ENCODE measurements around the gene RPSA.

The RPSA gene

DNA sequence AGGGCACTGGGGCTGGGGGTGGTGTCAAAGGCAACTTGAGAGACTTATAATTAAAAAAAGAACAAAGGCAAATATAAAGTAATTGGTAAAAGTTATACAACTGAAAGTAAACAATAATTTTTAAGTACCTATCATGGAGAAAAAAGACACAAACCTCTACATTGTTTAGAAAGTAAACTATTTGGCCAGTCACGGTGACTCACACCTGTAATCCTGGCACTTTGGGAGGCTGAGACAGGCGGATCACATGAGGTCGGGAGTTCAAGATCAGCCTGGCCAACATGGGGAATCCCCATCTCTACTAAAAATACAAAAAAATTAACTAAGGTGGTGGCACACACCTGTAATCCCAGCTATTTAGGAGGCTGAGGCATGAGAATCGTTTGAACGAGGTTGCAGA lies 25.8 kb downstream of the RPSA start:
- Histone ChIP-seq H3K9me2 (replicated peaks; ENCODE audit: low read depth, low read length) (no peaks in the 10 kb centered on the region), H3K4me1 (ENCODE audit: insufficient read depth, low read length, poor library complexity, severe bottlenecking) (no peaks in the 10 kb centered on the region), H3K9me3 (ENCODE audit: insufficient read depth, low read depth, low read length) (no peaks in the 10 kb centered on the region), H3K36me3 (ENCODE audit: insufficient read depth, low read length) (no peaks in the 10 kb centered on the region), H3K4me3 (ENCODE audit: low read length, poor library complexity, severe bottlenecking) (no peak overlapping the region), H4K20me1 (ENCODE audit: insufficient read depth, low read length, poor library complexity, severe bottlenecking) (no peaks in the 10 kb centered on the region), H2AFZ (ENCODE audit: low read length) (no peak overlapping the region), H3K79me2 (ENCODE audit: insufficient read depth, low read length) (no peaks in the 10 kb centered on the region), H3K9ac (ENCODE audit: low read depth, low read length, poor library complexity, severe bottlenecking) (no peak overlapping the region), H3K4me2 (ENCODE audit: low read depth, low read length, poor library complexity, severe bottlenecking) (no peak overlapping the region), H3F3A (ENCODE audit: low read depth) (no peaks in the 10 kb centered on the region), H3K27me3 (ENCODE audit: insufficient read depth, low read length, poor library complexity, severe bottlenecking) (no peaks in the 10 kb centered on the region)
- TF ChIP-seq EZH2phosphoT487 (IDR thresholded peaks at IDR 0.05; ENCODE audit: borderline replicate concordance) = no peak
- TF ChIP-seq, protein P1, sequence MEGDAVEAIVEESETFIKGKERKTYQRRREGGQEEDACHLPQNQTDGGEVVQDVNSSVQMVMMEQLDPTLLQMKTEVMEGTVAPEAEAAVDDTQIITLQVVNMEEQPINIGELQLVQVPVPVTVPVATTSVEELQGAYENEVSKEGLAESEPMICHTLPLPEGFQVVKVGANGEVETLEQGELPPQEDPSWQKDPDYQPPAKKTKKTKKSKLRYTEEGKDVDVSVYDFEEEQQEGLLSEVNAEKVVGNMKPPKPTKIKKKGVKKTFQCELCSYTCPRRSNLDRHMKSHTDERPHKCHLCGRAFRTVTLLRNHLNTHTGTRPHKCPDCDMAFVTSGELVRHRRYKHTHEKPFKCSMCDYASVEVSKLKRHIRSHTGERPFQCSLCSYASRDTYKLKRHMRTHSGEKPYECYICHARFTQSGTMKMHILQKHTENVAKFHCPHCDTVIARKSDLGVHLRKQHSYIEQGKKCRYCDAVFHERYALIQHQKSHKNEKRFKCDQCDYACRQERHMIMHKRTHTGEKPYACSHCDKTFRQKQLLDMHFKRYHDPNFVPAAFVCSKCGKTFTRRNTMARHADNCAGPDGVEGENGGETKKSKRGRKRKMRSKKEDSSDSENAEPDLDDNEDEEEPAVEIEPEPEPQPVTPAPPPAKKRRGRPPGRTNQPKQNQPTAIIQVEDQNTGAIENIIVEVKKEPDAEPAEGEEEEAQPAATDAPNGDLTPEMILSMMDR (conservative IDR thresholded peaks at IDR 0.05; ENCODE audit: low read length) = no peak

DNA sequence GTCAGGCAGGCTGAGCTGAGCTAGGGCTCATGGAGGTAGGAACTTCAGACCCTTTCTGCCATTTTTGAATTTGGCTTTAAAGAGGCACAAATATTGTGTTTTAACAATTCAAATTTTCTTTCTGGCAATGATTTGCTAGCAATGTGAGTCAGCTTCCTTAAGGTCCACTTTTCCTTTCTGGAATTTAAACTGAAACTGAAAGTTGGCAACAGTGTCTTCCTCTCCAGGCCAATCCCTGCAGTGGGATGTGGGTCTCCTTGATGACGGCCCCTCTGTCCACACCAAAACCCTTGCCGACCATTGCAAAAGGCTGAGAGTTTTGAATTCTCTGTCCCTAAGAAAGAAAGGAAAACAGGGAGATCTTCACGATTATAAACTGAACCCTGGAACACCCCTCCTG lies 27.1 kb downstream of the RPSA start:
- no peaks in the 10 kb centered on the region for H3K9me2 ChIP-seq (replicated peaks; ENCODE audit: low read depth, low read length)
- no peak overlapping the region for H3K4me2 ChIP-seq (ENCODE audit: low read depth, low read length, poor library complexity, severe bottlenecking)
- H3K9me3 ChIP-seq (ENCODE audit: insufficient read depth, low read depth, low read length) = no peaks in the 10 kb centered on the region
- H3K36me3 ChIP-seq (ENCODE audit: insufficient read depth, low read length) = no peaks in the 10 kb centered on the region
- H3K4me3 ChIP-seq (ENCODE audit: low read length, poor library complexity, severe bottlenecking) = no peak overlapping the region
- no peaks in the 10 kb centered on the region for H3F3A ChIP-seq (ENCODE audit: low read depth)
- no peak for TF ChIP-seq EZH2phosphoT487 (IDR thresholded peaks at IDR 0.05; ENCODE audit: borderline replicate concordance)
- TF ChIP-seq, protein P1 (conservative IDR thresholded peaks at IDR 0.05; ENCODE audit: low read length) = no peak
- H4K20me1 ChIP-seq (ENCODE audit: insufficient read depth, low read length, poor library complexity, severe bottlenecking) = no peaks in the 10 kb centered on the region
- H3K79me2 ChIP-seq (ENCODE audit: insufficient read depth, low read length) = no peaks in the 10 kb centered on the region
- no peak overlapping the region for H3K9ac ChIP-seq (ENCODE audit: low read depth, low read length, poor library complexity, severe bottlenecking)
- no peaks in the 10 kb centered on the region for H3K27me3 ChIP-seq (ENCODE audit: insufficient read depth, low read length, poor library complexity, severe bottlenecking)
- no peaks in the 10 kb centered on the region for H3K4me1 ChIP-seq (ENCODE audit: insufficient read depth, low read length, poor library complexity, severe bottlenecking)
- no peak overlapping the region for H2AFZ ChIP-seq (ENCODE audit: low read length)

DNA sequence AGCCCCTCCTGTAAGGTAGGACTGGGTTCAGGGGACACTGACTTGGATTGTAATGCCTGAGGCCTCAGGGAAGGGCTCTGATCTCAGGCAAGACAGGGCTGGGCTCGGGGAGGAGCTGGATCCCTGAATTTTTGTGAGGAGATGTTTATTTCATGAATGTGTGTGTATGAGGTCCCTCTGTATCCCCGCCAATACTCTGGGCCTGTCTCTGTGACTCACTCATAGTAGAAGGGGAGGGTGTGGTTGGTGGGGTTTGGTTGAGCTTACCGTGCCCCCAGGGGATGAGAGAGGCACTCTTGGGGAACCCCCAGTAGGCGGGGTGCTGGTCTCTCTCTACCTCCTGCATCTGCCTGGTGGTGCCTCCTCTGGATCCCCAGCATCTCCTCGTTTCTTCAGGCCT lies 28.1 kb downstream of the RPSA start:
- no peak for TF ChIP-seq EZH2phosphoT487 (IDR thresholded peaks at IDR 0.05; ENCODE audit: borderline replicate concordance)
- TF ChIP-seq, protein P1 (conservative IDR thresholded peaks at IDR 0.05; ENCODE audit: low read length) = no peak
- no peaks in the 10 kb centered on the region for H3K9me2 ChIP-seq (replicated peaks; ENCODE audit: low read depth, low read length)
- H3K9me3 ChIP-seq (ENCODE audit: insufficient read depth, low read depth, low read length) = no peaks in the 10 kb centered on the region
- no peaks in the 10 kb centered on the region for H3K4me1 ChIP-seq (ENCODE audit: insufficient read depth, low read length, poor library complexity, severe bottlenecking)
- H3K36me3 ChIP-seq (ENCODE audit: insufficient read depth, low read length) = no peaks in the 10 kb centered on the region
- no peaks in the 10 kb centered on the region for H3K79me2 ChIP-seq (ENCODE audit: insufficient read depth, low read length)
- no peak overlapping the region for H3K4me3 ChIP-seq (ENCODE audit: low read length, poor library complexity, severe bottlenecking)
- no peak overlapping the region for H3K4me2 ChIP-seq (ENCODE audit: low read depth, low read length, poor library complexity, severe bottlenecking)
- H3K27me3 ChIP-seq (ENCODE audit: insufficient read depth, low read length, poor library complexity, severe bottlenecking) = no peaks in the 10 kb centered on the region
- no peak overlapping the region for H2AFZ ChIP-seq (ENCODE audit: low read length)
- no peak overlapping the region for H3K9ac ChIP-seq (ENCODE audit: low read depth, low read length, poor library complexity, severe bottlenecking)
- H4K20me1 ChIP-seq (ENCODE audit: insufficient read depth, low read length, poor library complexity, severe bottlenecking) = no peaks in the 10 kb centered on the region
- H3F3A ChIP-seq (ENCODE audit: low read depth) = no peaks in the 10 kb centered on the region
